ENCODE measurements around the gene AUNIP. TPM values are rescaled to one million over a fixed set of nuclear protein-coding genes. Genes with fewer than 3 reads are reported as not detected.
"Not testable (repeated sequence)": the region's sequence is repeated elsewhere in the genome, so short reads cannot be mapped to it uniquely, and the experiment has no call there.

Gene AUNIP
- total RNA-seq, 1 donor from 2014 or later = 7.2 TPM

GRCh38 chr1:25848531-25848930, 10.7 kb downstream of the AUNIP start:
- no peaks in the 10 kb centered on the region for H3K36me3 Mint-ChIP-seq
- no peak overlapping the region for H3K4me3 Mint-ChIP-seq
- H3K4me1 Mint-ChIP-seq (ENCODE audit: unreplicated experiment) = peaks cover 4% of the 10 kb centered on the region
- DNase-seq (ENCODE audit: extremely low spot score, unreplicated experiment) = peak; percentile 11
- H3K27ac Mint-ChIP-seq = no peak overlapping the region
- no peaks in the 10 kb centered on the region for H3K9me3 Mint-ChIP-seq
- H3K27me3 Mint-ChIP-seq = no peaks in the 10 kb centered on the region
- TF ChIP-seq, protein P1, sequence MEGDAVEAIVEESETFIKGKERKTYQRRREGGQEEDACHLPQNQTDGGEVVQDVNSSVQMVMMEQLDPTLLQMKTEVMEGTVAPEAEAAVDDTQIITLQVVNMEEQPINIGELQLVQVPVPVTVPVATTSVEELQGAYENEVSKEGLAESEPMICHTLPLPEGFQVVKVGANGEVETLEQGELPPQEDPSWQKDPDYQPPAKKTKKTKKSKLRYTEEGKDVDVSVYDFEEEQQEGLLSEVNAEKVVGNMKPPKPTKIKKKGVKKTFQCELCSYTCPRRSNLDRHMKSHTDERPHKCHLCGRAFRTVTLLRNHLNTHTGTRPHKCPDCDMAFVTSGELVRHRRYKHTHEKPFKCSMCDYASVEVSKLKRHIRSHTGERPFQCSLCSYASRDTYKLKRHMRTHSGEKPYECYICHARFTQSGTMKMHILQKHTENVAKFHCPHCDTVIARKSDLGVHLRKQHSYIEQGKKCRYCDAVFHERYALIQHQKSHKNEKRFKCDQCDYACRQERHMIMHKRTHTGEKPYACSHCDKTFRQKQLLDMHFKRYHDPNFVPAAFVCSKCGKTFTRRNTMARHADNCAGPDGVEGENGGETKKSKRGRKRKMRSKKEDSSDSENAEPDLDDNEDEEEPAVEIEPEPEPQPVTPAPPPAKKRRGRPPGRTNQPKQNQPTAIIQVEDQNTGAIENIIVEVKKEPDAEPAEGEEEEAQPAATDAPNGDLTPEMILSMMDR (conservative IDR thresholded peaks at IDR 0.05) = no peak

- Mint-ChIP-seq H3K9me3 (no peaks in the 10 kb centered on the region), H3K27me3 (no peaks in the 10 kb centered on the region), H3K4me1 (ENCODE audit: unreplicated experiment) (peaks cover 4% of the 10 kb centered on the region), H3K4me3 (no peak overlapping the region), H3K36me3 (no peaks in the 10 kb centered on the region), H3K27ac (no peak overlapping the region)
- DNase-seq (ENCODE audit: extremely low spot score, unreplicated experiment) = no peak
- TF ChIP-seq, protein P1 (conservative IDR thresholded peaks at IDR 0.05) = no peak
Observed at GRCh38 chr1:25847929-25848328, 11.3 kb downstream of the AUNIP start.

DNA sequence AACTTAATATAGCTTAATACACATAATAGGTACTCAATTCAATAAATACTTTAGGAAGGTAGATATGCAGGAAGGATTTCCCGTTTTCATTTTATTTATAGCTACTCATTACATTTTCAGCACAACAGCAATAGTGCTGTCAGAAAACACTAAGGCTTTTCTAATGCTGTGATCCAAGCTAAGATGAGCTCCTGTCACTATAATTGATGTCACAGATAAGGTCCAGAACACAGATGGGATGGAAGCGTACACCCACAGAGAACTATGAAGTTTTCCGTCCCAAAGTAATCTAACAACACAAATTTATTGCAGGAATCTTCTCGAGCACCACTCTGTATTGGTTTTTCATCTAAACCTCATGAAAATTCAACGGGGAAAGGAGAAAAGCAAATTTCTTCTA, 13.6 kb downstream of the AUNIP start:
- H3K36me3 Mint-ChIP-seq = no peaks in the 10 kb centered on the region

DNA sequence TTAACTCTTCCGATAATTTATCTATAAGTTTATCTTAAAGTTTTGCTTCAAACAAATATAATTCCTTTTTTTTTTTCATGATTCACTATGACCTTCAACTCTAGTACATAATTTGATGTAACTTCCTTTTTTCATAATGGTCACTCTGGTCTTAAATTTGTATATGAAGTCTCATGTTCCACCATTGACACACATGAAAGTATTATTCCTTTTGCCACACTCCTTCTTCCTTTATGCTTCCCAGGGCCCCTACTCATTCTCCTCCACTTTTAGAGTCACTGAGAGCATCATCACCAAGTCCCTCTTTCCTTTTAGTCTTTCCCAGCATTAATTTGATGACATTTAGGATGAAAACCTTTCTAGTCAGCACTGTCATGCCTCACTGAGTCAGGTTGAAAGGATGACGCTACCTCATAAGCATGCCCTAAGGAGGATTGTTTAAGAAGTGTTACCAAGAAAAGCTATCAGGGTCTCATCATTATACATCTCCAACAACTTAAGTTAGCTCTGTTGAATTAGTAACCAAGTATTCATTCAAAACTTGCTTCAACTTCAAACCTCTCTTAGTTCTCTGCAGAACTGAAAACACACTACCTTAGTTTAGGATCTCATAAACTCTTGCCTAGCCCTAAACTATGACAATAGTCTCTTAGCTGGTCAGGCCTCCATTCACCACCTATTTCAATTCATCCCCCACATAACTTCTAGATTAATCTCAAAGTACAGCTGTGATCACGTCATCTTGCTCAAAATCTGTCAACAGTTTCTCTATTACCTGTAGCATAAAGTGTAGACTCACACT, 14.5 kb downstream of the AUNIP start:
- Mint-ChIP-seq H3K4me3 (no peak overlapping the region), H3K27ac (no peak overlapping the region), H3K9me3 (no peaks in the 10 kb centered on the region), H3K36me3 (no peaks in the 10 kb centered on the region), H3K4me1 (ENCODE audit: unreplicated experiment) (peaks cover 4% of the 10 kb centered on the region), H3K27me3 (no peaks in the 10 kb centered on the region)
- TF ChIP-seq, protein P1 (conservative IDR thresholded peaks at IDR 0.05) = no peak
- DNase-seq (ENCODE audit: extremely low spot score, unreplicated experiment) = no peak

More for the DNA sequence above, 13.6 kb downstream of the AUNIP start:
- peaks cover 4% of the 10 kb centered on the region for H3K4me1 Mint-ChIP-seq (ENCODE audit: unreplicated experiment)
- H3K9me3 Mint-ChIP-seq = no peaks in the 10 kb centered on the region
- H3K4me3 Mint-ChIP-seq = no peak overlapping the region
- TF ChIP-seq, protein P1 (conservative IDR thresholded peaks at IDR 0.05) = no peak
- no peaks in the 10 kb centered on the region for H3K27me3 Mint-ChIP-seq
- no peak overlapping the region for H3K27ac Mint-ChIP-seq
- DNase-seq (ENCODE audit: extremely low spot score, unreplicated experiment) = no peak

- H3K4me3 Mint-ChIP-seq = no peak overlapping the region
- no peak overlapping the region for H3K27ac Mint-ChIP-seq
- H3K36me3 Mint-ChIP-seq = no peaks in the 10 kb centered on the region
Observed at GRCh38 chr1:25843483-25843882, 15.8 kb downstream of the AUNIP start.

GRCh38 chr1:25839808-25840207, 19.4 kb downstream of the AUNIP start:
- H3K27ac Mint-ChIP-seq; H3K27me3 Mint-ChIP-seq; H3K4me1 Mint-ChIP-seq (ENCODE audit: unreplicated experiment); H3K4me3 Mint-ChIP-seq; H3K9me3 Mint-ChIP-seq; H3K36me3 Mint-ChIP-seq: not testable (repeated sequence)
- peak; percentile 6 for DNase-seq (ENCODE audit: extremely low spot score, unreplicated experiment)

More at GRCh38 chr1:25843483-25843882, 15.8 kb downstream of the AUNIP start:
- Mint-ChIP-seq H3K4me1 (ENCODE audit: unreplicated experiment) (peaks cover 4% of the 10 kb centered on the region), H3K27me3 (no peaks in the 10 kb centered on the region), H3K9me3 (no peaks in the 10 kb centered on the region)
- TF ChIP-seq, protein P1 (conservative IDR thresholded peaks at IDR 0.05) = no peak
- DNase-seq (ENCODE audit: extremely low spot score, unreplicated experiment) = no peak
